Measurements from ENCODE around the gene ZNF837. TPM values are rescaled to one million over a fixed set of nuclear protein-coding genes. Genes with fewer than 3 reads are reported as not detected.

The ZNF837 gene
- polyA plus RNA-seq, 12 donors, result 0.65 to 8.8 (median 1.2) TPM; not detected in 1

GRCh38 chr19:58319241-58319640, 61.6 kb downstream of the ZNF837 start:
- DNase-seq, result no peak

GRCh38 chr19:58318297-58318696, 62.5 kb downstream of the ZNF837 start:
- no peak for DNase-seq

Other genes with a start within 250 kb of the ZNF837 start
- 10 to 100 TPM in 11 of 12 donors, not detected in 1; 10.5 to 14.9 (median 13.2) TPM for gene ZNF329, start 230.2 kb downstream of the ZNF837 start, polyA plus RNA-seq (ENCODE audit: insufficient read length in 12 of 12)
- gene ZNF274, start 198.0 kb downstream of the ZNF837 start, polyA plus RNA-seq (ENCODE audit: insufficient read length in 12 of 12), result 10 to 100 TPM in 4 of 12 donors, 1 to 10 TPM in 7, not detected in 1; 7.6 to 21.2 (median 9.4) TPM
- gene ZNF544, start 152.1 kb downstream of the ZNF837 start, polyA plus RNA-seq (ENCODE audit: insufficient read length in 12 of 12), result 10 to 100 TPM in 11 of 12 donors, not detected in 1; 13.0 to 24.3 (median 16.1) TPM
- gene ZNF8, start 102.1 kb downstream of the ZNF837 start, polyA plus RNA-seq (ENCODE audit: insufficient read length in 12 of 12), result 1 to 10 TPM in 11 of 12 donors, not detected in 1; 4.0 to 7.0 (median 5.6) TPM
- 10 to 100 TPM in 11 of 12 donors, not detected in 1; 25.9 to 51.7 (median 28.4) TPM for gene ERVK3-1, start 75.7 kb downstream of the ZNF837 start, polyA plus RNA-seq (ENCODE audit: insufficient read length in 12 of 12)
- 1 to 10 TPM in 10 of 12 donors, not detected in 2; 2.6 to 4.0 (median 3.1) TPM for gene ZSCAN22, start 54.0 kb downstream of the ZNF837 start, polyA plus RNA-seq (ENCODE audit: insufficient read length in 12 of 12)
- gene A1BG, start 27.5 kb downstream of the ZNF837 start, polyA plus RNA-seq (ENCODE audit: insufficient read length in 12 of 12), result 1 to 10 TPM in 10 of 12 donors, not detected in 2; 2.3 to 6.0 (median 2.9) TPM
- 1 to 10 TPM in 10 of 12 donors, not detected in 2; 1.6 to 3.0 (median 1.9) TPM for gene ZNF497, start 18.3 kb downstream of the ZNF837 start, polyA plus RNA-seq (ENCODE audit: insufficient read length in 12 of 12)
- 1,000 to 10,000 TPM in 9 of 12 donors, 100 to 1,000 TPM in 2, not detected in 1; 942 to 1,724 (median 1,496) TPM for gene RPS5, start 6.2 kb upstream of the ZNF837 start, polyA plus RNA-seq (ENCODE audit: insufficient read length in 12 of 12)
- gene RNF225, start 14.6 kb upstream of the ZNF837 start, polyA plus RNA-seq (ENCODE audit: insufficient read length in 12 of 12), result under 1 TPM in 1 of 12 donors, not detected in 11; 0.57 TPM
- gene ZNF584, start 27.6 kb upstream of the ZNF837 start, polyA plus RNA-seq (ENCODE audit: insufficient read length in 12 of 12), result 1 to 10 TPM in 10 of 12 donors, not detected in 2; 4.6 to 7.0 (median 5.9) TPM
- gene ZNF132, start 59.1 kb upstream of the ZNF837 start, polyA plus RNA-seq (ENCODE audit: insufficient read length in 12 of 12), result 1 to 10 TPM in 11 of 12 donors, not detected in 1; 3.4 to 6.5 (median 5.3) TPM
- gene ZNF324B, start 70.6 kb upstream of the ZNF837 start, polyA plus RNA-seq (ENCODE audit: insufficient read length in 12 of 12), result 1 to 10 TPM in 10 of 12 donors, not detected in 2; 2.3 to 4.4 (median 3.1) TPM
- gene ZNF324, start 86.0 kb upstream of the ZNF837 start, polyA plus RNA-seq (ENCODE audit: insufficient read length in 12 of 12), result 10 to 100 TPM in 1 of 12 donors, 1 to 10 TPM in 10, not detected in 1; 3.8 to 11.7 (median 4.6) TPM
- gene ZNF446, start 95.3 kb upstream of the ZNF837 start, polyA plus RNA-seq (ENCODE audit: insufficient read length in 12 of 12), result 10 to 100 TPM in 1 of 12 donors, 1 to 10 TPM in 10, not detected in 1; 4.8 to 10.4 (median 6.8) TPM
- 1 to 10 TPM in 10 of 12 donors, not detected in 2; 2.0 to 4.1 (median 3.8) TPM for gene SLC27A5, start 131.0 kb upstream of the ZNF837 start, polyA plus RNA-seq (ENCODE audit: insufficient read length in 12 of 12)
- 10 to 100 TPM in 2 of 12 donors, 1 to 10 TPM in 9, not detected in 1; 5.3 to 13.3 (median 8.3) TPM for gene ZBTB45, start 138.8 kb upstream of the ZNF837 start, polyA plus RNA-seq (ENCODE audit: insufficient read length in 12 of 12)
- 100 to 1,000 TPM in 11 of 12 donors, not detected in 1; 218 to 448 (median 333) TPM for gene TRIM28, start 163.0 kb upstream of the ZNF837 start, polyA plus RNA-seq (ENCODE audit: insufficient read length in 12 of 12)
- 100 to 1,000 TPM in 1 of 12 donors, 10 to 100 TPM in 10, not detected in 1; 63.8 to 111 (median 69.9) TPM for gene CHMP2A, start 174.1 kb upstream of the ZNF837 start, polyA plus RNA-seq (ENCODE audit: insufficient read length in 12 of 12)
- 10 to 100 TPM in 11 of 12 donors, not detected in 1; 49.2 to 72.5 (median 64.6) TPM for gene UBE2M, start 177.6 kb upstream of the ZNF837 start, polyA plus RNA-seq (ENCODE audit: insufficient read length in 12 of 12)
- 10 to 100 TPM in 10 of 12 donors, 1 to 10 TPM in 1, not detected in 1; 9.5 to 38.1 (median 13.8) TPM for gene MZF1, start 192.3 kb upstream of the ZNF837 start, polyA plus RNA-seq (ENCODE audit: insufficient read length in 12 of 12)